ENCODE results near the gene PLTP. TPM values are rescaled to one million over a fixed set of nuclear protein-coding genes. Genes with fewer than 3 reads are reported as not detected.

The PLTP gene
- polyA plus RNA-seq, 1 donor from 2014 or later, result 7.0 TPM

- H3K9ac ChIP-seq (ENCODE audit: low read length), result no peak overlapping the region
- H3K9me3 ChIP-seq (ENCODE audit: low read length), result no peaks in the 10 kb centered on the region
- H3K9me2 ChIP-seq (ENCODE audit: insufficient read depth, low read length), result no peaks in the 10 kb centered on the region
- H3K79me2 ChIP-seq (replicated peaks; ENCODE audit: insufficient read depth, low read length), result no peaks in the 10 kb centered on the region
- H3F3A ChIP-seq (ENCODE audit: insufficient read depth, low read length, poor library complexity, severe bottlenecking), result no peaks in the 10 kb centered on the region
- H3K27me3 ChIP-seq (ENCODE audit: insufficient read depth, low read depth, low read length), result no peaks in the 10 kb centered on the region
- no peak overlapping the region for H3K27ac ChIP-seq (ENCODE audit: low read length)
- no peak overlapping the region for H3K4me2 ChIP-seq (ENCODE audit: low read length)
- no peak overlapping the region for H3K4me3 ChIP-seq (ENCODE audit: low read length)
- H2AFZ ChIP-seq (ENCODE audit: low read depth, low read length), result no peak overlapping the region
- H4K20me1 ChIP-seq (ENCODE audit: insufficient read depth), result no peaks in the 10 kb centered on the region
- TF ChIP-seq MXI1 (conservative IDR thresholded peaks at IDR 0.05; ENCODE audit: poor library complexity, severe bottlenecking) (no peak), RAD21 (conservative IDR thresholded peaks at IDR 0.05) (no peak), CTCF (IDR thresholded peaks at IDR 0.05; ENCODE audit: poor library complexity, severe bottlenecking) (no peak), EZH2 (IDR thresholded peaks at IDR 0.05; ENCODE audit: borderline replicate concordance, insufficient read depth, low read length, poor library complexity, severe bottlenecking) (no peak), EP300 (conservative IDR thresholded peaks at IDR 0.05; ENCODE audit: poor library complexity, severe bottlenecking) (no peak), TAF1 (IDR thresholded peaks at IDR 0.05; ENCODE audit: low read depth) (no peak), SMC3 (conservative IDR thresholded peaks at IDR 0.05; ENCODE audit: poor library complexity) (no peak), POLR2AphosphoS5 (IDR thresholded peaks at IDR 0.05) (no peak), REST (IDR thresholded peaks at IDR 0.05; ENCODE audit: borderline replicate concordance) (no peak)
- H3K36me3 ChIP-seq (ENCODE audit: insufficient read depth, low read length), result no peaks in the 10 kb centered on the region
Observed at GRCh38 chr20:45924391-45925261, 12.7 kb upstream of the PLTP start.

GRCh38 chr20:45921337-45922189 lies 9.6 kb upstream of the PLTP start:
- H3F3A ChIP-seq (ENCODE audit: insufficient read depth, low read length, poor library complexity, severe bottlenecking), result no peaks in the 10 kb centered on the region
- H3K79me2 ChIP-seq (replicated peaks; ENCODE audit: insufficient read depth, low read length), result no peaks in the 10 kb centered on the region
- no peaks in the 10 kb centered on the region for H3K27me3 ChIP-seq (ENCODE audit: insufficient read depth, low read depth, low read length)
- no peak overlapping the region for H3K27ac ChIP-seq (ENCODE audit: low read length)
- H3K9ac ChIP-seq (ENCODE audit: low read length), result no peak overlapping the region
- no peaks in the 10 kb centered on the region for H3K9me3 ChIP-seq (ENCODE audit: low read length)
- H3K4me3 ChIP-seq (ENCODE audit: low read length), result no peak overlapping the region
- no peaks in the 10 kb centered on the region for H4K20me1 ChIP-seq (ENCODE audit: insufficient read depth)
- TF ChIP-seq RAD21 (conservative IDR thresholded peaks at IDR 0.05), result no peak
- no peak for TF ChIP-seq TAF1 (IDR thresholded peaks at IDR 0.05; ENCODE audit: low read depth)
- TF ChIP-seq POLR2AphosphoS5 (IDR thresholded peaks at IDR 0.05), result no peak
- TF ChIP-seq SMC3 (conservative IDR thresholded peaks at IDR 0.05; ENCODE audit: poor library complexity), result no peak
- no peaks in the 10 kb centered on the region for H3K9me2 ChIP-seq (ENCODE audit: insufficient read depth, low read length)
- H3K4me2 ChIP-seq (ENCODE audit: low read length), result no peak overlapping the region
- H3K36me3 ChIP-seq (ENCODE audit: insufficient read depth, low read length), result no peaks in the 10 kb centered on the region
- H2AFZ ChIP-seq (ENCODE audit: low read depth, low read length), result no peak overlapping the region

Data from neural cell (in vitro differentiated cells).